ENCODE measurements around the gene LGALS3BP.

- TF ChIP-seq CEBPB (IDR thresholded peaks at IDR 0.05; ENCODE audit: low read depth, low read length) (no peak), SMC3 (IDR thresholded peaks at IDR 0.05; ENCODE audit: low read depth, low read length) (no peak)
These were observed 55.9 kb downstream of the LGALS3BP start for GRCh38 chr17:78923660-78924453.
